Measurements from ENCODE around the gene RYR2. TPM values are rescaled to one million over a fixed set of nuclear protein-coding genes. Genes with fewer than 3 reads are reported as not detected.

Gene RYR2
- total RNA-seq, 1 donor from 2014 or later: 572 TPM

DNA sequence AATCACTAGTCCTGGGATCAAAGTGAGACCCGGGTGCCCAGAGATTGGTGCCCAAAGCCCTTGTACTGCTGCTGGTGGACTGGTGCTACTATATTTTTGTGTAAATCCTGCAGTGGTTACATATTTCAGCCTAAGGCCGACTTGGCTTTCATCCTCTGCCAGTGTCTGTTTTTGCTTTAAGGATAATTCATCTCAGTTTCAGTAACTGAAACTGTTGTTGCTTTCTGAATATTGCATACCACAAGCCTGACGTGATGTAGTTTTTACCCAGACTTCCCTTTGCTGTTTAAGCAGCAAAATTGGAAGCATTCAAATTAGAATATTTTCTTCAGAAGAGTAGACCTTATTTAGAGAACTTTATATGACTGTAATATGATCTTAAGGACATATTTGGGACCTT, 341.8 kb downstream of the RYR2 start:
- intact Hi-C loops (cut with DNase I): loop anchor here (10.0 kb wide), 1 partner anchor 239 kb away; no protein-coding TSS in a partner anchor
- no peak for DNase-seq (ENCODE audit: low spot score)

DNA sequence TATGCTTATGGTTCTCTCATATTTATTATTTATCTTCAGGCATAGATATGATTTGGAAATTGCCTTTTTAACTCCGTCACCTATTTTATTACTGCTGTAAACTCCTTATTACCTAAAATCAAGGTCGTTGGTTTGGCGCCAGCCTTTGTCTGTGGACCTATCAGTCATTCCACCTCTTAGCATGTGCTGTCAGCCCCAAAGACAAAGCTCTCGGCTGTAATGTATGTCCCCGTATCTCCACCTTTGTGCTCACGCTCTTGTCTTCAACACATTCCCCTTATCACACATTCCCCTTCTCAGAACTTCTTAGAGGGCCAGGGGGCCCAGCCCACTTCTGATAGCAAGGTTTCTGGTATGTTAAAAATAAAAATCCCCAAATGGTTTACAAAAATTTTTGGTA, 342.2 kb downstream of the RYR2 start:
- no peak for DNase-seq (ENCODE audit: low spot score)
- intact Hi-C loops (cut with DNase I): loop anchor here (10.0 kb wide), 1 partner anchor 239 kb away; no protein-coding TSS in a partner anchor

DNA sequence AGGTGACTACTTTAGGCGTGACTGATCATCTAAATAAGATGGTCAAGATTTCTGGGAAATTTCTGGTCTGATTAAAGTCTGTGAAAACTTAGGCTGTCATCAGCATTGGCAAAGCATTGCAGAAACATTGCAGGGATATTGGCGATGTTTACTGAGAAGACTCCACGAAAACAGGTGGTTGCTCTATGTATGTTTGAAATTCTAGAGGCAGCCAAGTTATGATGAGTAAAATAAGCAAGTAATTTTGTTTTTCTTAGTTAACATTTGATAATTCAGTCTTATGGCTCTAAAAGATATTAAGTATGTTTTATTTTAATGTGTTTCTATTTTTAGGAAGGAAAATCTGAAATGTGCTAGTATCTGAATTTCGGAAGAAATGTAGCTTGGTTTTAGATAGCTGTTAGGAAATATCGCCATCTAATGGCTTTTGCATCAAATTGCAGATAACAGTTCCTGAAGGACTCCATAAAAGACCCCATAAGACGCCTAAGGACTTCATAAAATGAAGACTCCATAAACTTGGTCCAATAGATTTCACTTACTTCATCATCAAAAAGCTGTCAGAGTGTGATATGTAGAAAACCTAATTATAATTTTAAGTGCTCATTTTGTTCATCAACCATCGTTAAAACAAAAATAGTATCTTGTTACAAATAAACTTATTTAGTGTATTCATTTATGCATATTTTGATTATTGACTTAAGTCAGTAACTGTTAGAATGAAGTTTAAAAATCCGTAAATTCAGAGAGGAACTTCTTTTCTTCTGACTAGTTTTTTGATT, 344.6 kb downstream of the RYR2 start:
- intact Hi-C loops (cut with DNase I): loop anchor here (5.0 to 10.0 kb wide), 2 partner anchors 242 to 339 kb away; no protein-coding TSS in a partner anchor

DNA sequence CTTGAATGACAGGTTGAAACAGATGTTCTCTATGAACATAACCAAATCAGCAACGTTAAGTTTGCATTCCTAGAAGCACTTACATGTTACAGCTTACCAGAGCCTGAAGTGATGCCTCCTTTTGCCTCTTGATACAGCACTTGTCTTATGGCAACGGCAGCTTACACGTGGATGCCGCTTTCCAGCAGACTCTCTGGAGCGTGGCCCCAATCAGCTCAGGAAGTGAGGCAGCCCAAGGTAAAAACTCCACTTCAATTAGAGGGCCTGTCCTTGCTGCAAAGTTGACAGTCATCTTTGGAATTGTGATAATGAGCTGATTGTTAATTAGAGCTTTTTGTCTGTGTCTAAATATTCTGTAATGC, 345.1 kb downstream of the RYR2 start:
- DNase-seq (ENCODE audit: low spot score): no peak
- intact Hi-C loops (cut with DNase I): loop anchor here (5.0 to 10.0 kb wide), 2 partner anchors 242 to 340 kb away; no protein-coding TSS in a partner anchor

More for the DNA sequence above, 344.6 kb downstream of the RYR2 start:
- no peak for DNase-seq (ENCODE audit: low spot score)

DNA sequence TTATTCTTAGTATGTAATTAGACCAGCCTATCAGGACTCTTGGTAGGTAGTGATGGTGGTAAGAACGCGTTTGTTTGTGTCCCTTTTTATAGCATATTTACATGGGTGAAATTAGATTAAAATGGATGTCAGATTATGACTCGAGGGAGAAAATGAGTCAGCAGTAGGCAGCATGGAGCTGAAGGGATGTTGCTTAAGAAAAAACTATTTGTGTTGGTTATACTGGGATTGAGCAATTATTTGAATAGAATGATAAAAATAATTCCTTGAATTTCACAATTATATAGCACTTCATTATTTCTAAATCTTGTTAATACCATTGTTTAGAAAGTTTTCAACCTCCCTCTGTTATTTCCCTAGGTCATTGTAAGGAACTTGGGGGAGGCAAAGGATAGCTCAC, 348.8 kb downstream of the RYR2 start:
- intact Hi-C loops (cut with DNase I): no loop called here
- DNase-seq (ENCODE audit: low spot score): no peak

DNA sequence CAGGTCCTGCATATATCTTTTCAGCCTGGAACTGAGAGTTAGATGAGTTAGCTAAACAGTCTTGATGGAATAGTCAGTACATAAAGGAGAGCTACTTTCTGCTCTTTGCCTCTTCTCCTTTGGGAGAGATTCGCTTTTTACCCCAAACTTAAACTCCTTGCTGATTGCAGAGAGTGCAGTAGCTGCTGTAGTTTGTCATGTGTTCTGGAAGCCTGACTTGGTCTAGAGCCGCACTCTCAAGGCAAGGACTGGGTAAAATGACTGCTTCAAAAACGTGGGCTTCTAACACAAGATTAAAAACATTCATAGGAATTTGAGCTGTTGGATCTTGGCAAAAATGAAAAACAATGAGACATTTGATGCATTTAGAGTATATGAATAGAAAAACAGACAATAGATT, 351.6 kb downstream of the RYR2 start:
- no peak for DNase-seq (ENCODE audit: low spot score)
- intact Hi-C loops (cut with DNase I): no loop called here

DNA sequence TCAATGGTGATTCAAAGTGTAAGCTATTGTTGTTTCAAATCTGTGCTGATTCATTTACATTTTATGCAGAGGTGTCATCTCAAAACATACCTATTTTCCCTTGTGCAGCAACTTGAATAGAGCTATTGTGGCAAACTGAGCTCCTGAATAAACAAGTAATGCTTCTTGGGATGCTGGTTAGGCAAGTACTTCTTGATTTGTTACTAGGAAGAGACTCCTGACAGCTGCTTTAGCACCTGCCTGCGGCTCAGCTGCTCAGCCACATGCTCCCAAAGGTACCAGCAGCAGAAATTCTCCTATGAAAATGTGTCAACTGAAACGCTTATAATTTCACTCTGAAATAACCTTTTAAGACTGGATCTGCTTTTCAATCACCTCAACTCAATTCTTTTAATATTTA, 352.3 kb downstream of the RYR2 start:
- intact Hi-C loops (cut with DNase I): no loop called here
- DNase-seq (ENCODE audit: low spot score): no peak

DNA sequence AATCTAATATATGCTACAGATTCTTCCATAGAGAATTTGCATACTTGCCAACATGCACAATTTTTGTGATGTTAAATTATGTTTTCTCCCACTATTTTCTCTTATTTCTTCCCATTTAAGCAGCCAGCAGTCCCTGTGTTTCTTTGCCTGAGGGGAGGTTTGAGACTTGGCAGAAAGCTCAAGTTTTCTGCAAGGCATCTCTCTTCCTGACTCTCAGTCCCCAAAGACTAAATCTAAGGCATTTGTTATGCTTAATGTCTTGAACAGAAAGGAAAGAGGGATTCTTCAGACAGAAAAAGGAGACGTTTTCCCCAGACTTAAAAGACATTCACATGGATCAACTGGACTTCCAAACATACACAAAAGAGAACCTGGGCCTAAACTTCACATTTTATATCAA, 354.4 kb downstream of the RYR2 start:
- DNase-seq (ENCODE audit: low spot score): no peak
- intact Hi-C loops (cut with DNase I): no loop called here

DNA sequence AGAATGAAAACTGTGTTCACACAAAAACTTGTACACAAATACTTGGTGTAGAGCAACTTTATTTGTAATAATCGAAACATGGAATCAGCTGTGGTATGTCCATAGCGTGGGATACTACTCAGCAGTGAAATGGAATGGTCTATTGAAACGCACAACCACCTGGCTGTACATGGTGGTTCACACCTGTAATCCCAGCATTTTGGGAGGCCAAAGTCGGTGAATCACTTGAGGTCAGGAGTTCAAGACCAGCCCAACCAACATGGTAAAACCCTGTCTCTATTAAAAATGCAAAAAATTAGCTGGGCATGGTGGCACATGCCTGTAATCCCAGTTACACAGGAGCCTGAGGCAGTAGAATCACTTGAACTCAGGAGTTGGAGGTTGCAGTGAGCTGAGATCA, 356.8 kb downstream of the RYR2 start:
- no peak for DNase-seq (ENCODE audit: low spot score)
- intact Hi-C loops (cut with DNase I): no loop called here

DNA sequence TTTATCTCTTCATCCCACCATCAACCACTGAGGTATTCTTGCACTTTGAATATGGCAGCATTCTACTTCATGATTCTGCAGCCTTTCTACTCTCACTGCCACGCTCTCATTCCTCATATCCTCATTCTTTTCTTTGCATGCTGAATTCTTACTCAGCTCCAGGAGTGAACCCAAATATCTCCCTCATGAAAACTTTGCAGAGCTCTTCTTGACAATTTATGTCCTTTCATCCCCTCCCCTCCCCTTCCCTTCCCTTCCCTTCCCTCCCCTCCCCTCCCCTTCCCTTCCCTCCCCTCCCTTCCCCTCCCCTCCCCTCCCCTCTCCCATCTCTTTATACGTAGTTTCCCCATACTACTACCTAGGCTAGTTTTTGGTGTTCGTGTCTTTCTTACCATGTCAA, 363.9 kb downstream of the RYR2 start:
- DNase-seq (ENCODE audit: low spot score): no peak
- intact Hi-C loops (cut with DNase I): no loop called here

DNA sequence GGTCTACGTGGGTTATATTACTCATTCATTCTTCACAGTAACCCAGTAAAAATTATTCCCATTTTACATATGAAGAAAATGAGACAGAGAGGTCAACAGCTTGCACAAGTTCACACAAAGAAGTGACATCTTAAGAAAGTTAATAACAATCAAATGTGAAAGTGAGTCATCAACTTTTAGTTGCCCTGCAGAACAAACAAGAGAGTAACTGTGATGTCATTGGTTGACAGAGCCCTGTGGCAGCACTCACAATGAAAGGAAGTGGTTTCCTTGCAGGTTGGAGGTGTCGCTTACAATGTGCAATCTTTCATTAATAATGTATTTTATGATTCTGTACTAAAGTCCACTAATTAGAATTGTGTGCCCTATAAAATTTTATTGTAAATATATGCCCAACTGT, 369.6 kb downstream of the RYR2 start:
- intact Hi-C loops (cut with DNase I): no loop called here
- no peak for DNase-seq (ENCODE audit: low spot score)

DNA sequence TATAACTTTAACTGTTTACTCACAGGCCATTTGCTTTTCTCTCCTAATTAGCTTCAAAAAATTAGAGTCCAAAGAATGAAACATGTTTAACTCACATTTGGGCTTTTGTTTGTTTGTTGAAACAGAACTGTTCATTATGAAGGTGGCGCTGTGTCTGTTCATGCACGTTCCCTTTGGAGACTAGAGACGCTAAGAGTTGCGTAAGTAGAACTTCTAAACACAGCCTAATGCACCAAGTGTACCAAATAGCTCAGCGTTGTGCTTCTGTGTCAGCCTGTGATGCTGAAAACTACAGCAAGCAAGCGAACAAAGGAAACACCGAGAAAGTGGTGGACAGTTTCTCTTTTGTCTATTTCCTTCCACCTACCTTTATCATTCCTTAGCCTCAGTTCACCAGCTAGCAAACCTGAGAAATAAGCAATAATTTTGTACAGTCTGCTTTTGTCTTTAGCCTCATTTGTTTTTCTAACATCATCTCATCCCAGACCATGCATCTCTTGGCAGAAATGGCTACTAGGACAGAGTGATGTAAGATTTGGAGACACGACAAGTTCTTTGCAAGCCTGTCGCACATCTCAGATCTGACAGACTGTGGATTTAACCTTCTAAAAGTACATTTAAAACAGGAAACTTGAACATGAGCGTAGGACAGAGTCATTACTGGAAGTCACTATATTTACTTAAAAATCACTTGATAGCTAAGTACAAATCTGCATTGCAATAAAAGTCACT, 375.1 kb downstream of the RYR2 start:
- DNase-seq (ENCODE audit: low spot score): no peak
- intact Hi-C loops (cut with DNase I): no loop called here

DNA sequence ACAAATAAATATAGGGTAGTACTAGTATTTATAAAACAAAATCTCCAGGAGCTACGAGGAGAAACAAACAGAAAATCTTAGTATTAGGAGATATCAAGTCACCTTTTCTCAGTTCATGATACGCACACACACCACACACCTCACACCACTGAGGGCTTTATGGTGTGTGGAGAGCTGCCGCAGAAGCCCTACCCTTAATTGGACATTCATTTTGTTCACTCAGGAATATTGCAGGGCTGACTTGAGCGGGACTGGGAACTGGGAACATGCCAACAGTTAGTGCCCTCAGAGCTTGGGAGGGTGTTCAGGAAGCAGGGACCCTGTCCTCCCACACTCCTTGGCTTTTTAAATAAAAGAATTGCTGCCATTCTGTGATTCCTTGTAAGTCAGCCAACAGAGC, 386.8 kb downstream of the RYR2 start:
- no peak for DNase-seq (ENCODE audit: low spot score)
- intact Hi-C loops (cut with DNase I): no loop called here

DNA sequence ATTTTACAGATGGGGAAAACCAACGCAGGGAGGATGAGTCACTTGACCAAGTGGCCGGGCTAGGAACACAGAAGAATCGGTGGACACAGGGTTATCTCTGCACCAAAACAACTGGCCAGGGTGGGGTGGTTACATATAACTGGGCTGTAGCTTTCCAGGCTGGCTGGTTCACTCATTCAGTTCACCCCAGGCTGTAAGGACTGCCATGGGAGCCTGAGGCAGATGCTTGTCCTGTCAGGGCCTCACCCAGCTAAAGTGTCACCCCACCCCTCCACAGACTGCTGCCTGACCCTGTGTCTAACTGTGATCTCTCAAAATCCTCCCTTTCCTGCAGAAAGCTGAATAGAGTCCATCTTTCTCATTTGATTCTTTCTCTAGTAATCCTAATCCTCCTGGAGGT, 387.3 kb downstream of the RYR2 start:
- intact Hi-C loops (cut with DNase I): no loop called here
- no peak for DNase-seq (ENCODE audit: low spot score)

DNA sequence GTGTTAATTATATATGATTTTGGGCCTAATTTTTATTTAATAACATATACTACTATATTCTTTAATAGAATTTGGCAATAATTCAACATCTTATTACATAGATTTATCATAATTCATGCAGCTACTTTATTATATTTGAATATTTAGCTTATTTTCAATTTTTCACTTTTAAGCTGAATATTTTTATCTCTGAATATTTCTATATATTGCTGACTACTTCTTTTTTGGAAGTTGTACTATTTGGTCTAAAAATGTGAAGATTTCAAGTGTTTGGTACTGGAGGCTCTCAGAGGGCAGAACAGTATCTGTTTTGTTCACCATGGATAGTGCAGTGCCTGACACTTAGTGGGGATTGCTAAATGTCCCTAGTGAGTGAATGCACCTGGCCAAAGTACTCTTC, 389.5 kb downstream of the RYR2 start:
- intact Hi-C loops (cut with DNase I): no loop called here
- DNase-seq (ENCODE audit: low spot score): no peak

DNA sequence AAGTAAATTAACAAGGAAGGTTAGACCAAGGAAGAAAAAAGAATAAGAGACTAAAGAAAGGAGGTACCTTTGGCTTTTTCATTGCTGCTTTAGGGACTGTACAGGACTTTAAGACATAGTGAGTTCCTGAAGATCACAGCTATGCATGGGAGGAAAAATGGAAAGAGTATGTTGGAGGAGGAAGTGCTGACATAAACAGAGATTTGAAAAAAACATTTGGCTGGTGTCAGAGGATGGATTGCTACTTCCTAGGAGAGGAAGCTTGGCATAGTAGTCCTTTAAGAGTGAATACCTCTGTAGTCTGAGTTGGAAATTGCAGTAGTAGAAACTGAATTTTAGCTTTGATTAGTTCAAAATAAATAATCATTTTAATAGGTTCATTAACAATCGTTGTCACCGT, 398.4 kb downstream of the RYR2 start:
- intact Hi-C loops (cut with DNase I): no loop called here
- DNase-seq (ENCODE audit: low spot score): no peak

DNA sequence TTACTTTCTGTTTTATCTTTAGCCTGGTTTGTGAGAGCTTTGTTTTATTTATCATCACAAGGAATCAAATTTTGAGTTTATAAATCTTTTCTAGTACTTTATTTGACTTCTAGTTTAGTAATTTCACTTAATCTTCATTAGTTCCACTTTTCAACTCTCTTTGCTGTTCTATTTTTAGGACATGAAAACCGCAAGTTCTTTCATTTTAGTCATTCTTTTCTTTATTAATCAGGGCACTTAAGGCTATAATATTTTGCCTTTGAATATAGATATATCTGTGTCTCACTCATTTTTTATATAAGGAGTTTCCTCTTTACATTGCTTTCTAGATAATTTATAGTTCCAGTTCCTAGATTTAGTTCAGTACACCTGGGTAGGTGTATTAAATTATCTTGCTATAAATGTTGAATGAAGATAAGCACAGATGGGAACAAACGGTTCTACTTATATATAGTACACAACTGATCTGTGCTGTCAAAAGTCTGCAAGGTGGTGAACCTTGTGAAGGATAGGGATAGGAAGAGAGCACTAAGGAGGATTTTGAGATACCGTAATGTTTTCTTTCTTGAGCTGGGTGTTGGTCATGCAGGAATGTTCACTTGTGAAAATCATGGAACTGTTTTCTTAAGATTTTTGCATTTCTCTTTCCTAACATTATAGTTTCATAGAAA, 402.3 kb downstream of the RYR2 start:
- intact Hi-C loops (cut with DNase I): no loop called here

DNA sequence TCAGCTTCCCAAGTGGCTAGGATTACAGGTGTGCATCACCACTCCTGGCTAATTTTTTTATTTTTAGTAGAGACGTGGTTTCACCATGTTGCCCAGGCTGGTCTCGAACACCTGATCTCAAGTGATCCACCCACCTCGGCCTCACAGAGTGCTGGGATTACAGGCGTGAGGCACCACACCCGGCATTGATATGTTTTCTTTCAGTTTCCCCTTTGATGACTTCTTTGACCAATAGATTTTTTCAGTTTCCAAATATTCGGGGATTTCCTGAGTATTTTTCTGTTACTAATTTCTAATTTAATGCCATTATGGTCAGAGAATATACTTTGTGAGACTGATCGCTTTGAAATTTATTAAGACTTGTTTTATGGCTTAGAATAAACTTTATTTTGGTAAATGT, 406.1 kb downstream of the RYR2 start:
- no peak for DNase-seq (ENCODE audit: low spot score)
- intact Hi-C loops (cut with DNase I): no loop called here

More for the DNA sequence above, 402.3 kb downstream of the RYR2 start:
- DNase-seq (ENCODE audit: low spot score): no peak

DNA sequence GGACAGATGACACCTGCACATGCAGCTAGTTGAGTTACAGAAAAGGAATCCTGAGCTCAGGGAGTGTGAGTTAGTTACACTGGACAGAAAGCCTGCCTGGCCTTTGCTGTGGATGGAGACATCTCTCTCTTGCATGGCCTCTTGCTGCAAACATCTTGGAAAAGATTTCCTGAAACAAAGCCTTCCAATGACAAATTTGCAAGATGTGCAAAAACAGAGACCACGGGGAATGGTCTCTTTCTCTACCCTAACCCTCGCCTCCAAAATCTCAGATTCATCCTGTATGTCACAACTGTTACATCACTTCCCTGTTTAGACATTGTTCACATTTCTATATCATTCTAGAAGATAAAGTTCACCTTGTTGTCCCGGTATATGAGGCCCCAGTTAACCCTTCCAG, 415.6 kb downstream of the RYR2 start:
- DNase-seq (ENCODE audit: low spot score): no peak
- intact Hi-C loops (cut with DNase I): no loop called here

DNA sequence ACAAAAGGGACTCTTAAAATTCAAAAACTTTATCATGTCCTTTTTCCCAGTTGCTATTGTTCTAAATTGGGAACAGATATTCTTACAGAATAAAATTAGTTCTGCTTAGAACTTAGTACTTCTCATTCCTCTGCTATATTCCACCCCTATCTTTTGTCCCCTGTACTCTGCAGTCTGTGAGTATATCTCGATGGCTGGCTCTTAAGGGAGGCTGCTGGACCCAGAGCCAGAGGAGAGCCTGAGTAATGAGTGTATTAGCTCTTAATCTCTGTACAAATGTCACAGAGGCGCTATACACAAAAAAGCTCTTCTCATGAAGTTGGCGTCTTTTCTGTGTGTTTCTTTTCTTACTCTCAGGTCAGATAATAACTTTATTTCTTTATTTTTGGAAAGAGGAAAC, 425.3 kb downstream of the RYR2 start:
- intact Hi-C loops (cut with DNase I): no loop called here
- no peak for DNase-seq (ENCODE audit: low spot score)
